Measurements from ENCODE around the gene RPTOR.

RPTOR gene

DNA sequence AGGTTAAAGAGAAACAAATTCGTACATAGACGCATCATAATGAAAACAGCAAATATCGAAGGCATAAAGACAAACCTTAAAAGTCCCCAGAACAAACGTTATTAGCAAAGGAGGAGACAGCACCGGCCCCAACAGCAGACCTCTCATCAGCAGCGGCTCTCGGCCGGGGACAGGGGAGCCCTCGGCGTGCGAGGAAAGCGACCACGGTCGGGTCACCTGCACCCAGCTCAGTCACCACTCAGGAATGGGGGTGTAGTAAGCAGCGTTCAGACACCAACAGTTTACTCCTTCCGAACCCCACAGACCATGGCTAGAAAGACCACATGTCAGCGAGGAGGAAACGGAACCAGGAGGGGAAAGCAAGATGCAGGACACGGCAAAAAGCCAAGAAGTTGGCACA lies 337.7 kb downstream of the RPTOR start:
- Histone ChIP-seq H3K9me3 (ENCODE audit: insufficient read depth, low read length, severe bottlenecking) (no peaks in the 10 kb centered on the region), H3K4me2 (ENCODE audit: insufficient read depth, low read length) (no peak overlapping the region), H2AFZ (ENCODE audit: low read depth, low read length) (no peak overlapping the region), H3K27me3 (ENCODE audit: insufficient read depth, low read length, poor library complexity) (no peaks in the 10 kb centered on the region), H3K4me3 (ENCODE audit: low read depth in 1 of 2, low read length in 2 of 2) (no peak overlapping the region), H3K36me3 (ENCODE audit: insufficient read depth, low read length) (peaks cover 79% of the 10 kb centered on the region), H4K20me1 (ENCODE audit: insufficient read depth, low read length) (peaks cover 7% of the 10 kb centered on the region), H3K27ac (ENCODE audit: low read length) (no peak overlapping the region), H3K4me1 (ENCODE audit: insufficient read depth, low read length) (no peaks in the 10 kb centered on the region), H3K79me2 (ENCODE audit: insufficient read depth, low read length) (no peaks in the 10 kb centered on the region), H3K9ac (ENCODE audit: low read depth, low read length) (no peak overlapping the region)
- ATAC-seq (ENCODE audit: insufficient read depth, low read depth) (no peak), DNase-seq (no peak)
- TF ChIP-seq, protein P1, sequence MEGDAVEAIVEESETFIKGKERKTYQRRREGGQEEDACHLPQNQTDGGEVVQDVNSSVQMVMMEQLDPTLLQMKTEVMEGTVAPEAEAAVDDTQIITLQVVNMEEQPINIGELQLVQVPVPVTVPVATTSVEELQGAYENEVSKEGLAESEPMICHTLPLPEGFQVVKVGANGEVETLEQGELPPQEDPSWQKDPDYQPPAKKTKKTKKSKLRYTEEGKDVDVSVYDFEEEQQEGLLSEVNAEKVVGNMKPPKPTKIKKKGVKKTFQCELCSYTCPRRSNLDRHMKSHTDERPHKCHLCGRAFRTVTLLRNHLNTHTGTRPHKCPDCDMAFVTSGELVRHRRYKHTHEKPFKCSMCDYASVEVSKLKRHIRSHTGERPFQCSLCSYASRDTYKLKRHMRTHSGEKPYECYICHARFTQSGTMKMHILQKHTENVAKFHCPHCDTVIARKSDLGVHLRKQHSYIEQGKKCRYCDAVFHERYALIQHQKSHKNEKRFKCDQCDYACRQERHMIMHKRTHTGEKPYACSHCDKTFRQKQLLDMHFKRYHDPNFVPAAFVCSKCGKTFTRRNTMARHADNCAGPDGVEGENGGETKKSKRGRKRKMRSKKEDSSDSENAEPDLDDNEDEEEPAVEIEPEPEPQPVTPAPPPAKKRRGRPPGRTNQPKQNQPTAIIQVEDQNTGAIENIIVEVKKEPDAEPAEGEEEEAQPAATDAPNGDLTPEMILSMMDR (IDR thresholded peaks at IDR 0.05; ENCODE audit: borderline replicate concordance, extremely low read depth, low read length, poor library complexity, severe bottlenecking), result no peak
- TF ChIP-seq EZH2 (IDR thresholded peaks at IDR 0.05; ENCODE audit: borderline replicate concordance, low read depth, low read length, severe bottlenecking), result no peak

DNA sequence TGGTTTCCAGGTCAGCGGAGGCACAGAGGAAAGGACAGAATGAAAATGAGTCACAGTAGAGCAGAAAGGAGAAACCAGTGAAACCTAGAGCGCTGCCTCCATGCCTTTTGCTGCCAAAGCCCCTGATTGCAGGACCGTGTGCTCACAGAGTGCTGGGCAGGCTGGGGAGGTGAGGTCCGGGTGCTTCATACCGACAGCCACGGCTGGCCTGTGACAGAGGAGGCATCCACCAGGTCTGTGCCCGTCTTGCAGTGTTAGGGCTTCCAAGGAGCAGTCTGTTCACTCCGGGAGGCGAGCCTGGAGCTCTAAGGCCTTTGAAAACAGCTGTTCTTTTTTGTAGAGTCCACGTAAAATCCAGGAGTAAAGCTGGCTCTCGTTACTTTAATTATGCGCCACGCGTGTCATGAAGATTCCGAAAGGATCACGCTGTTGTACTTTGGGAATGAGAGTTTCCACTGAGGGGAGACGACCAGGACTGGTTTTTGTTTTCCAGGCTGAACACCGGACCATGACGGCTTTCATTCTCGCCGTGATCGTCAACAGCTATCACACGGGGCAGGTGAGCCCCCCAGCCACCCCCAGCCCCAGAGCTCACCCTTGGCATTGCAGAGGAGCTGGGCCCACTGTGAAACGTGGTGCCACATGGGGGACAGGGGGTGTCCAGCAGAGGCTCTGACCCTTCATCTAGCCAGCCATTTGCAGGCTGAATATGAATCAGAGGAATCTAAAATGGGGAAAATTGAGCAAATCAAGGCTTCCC lies 338.5 kb downstream of the RPTOR start:
- no peak overlapping the region for H2AFZ ChIP-seq (ENCODE audit: low read depth, low read length)
- peaks cover 4% of the 10 kb centered on the region for H4K20me1 ChIP-seq (ENCODE audit: insufficient read depth, low read length)
- DNase-seq, result no peak
- H3K4me1 ChIP-seq (ENCODE audit: insufficient read depth, low read length), result no peaks in the 10 kb centered on the region
- no peak overlapping the region for H3K9ac ChIP-seq (ENCODE audit: low read depth, low read length)
- peaks cover 73% of the 10 kb centered on the region for H3K36me3 ChIP-seq (ENCODE audit: insufficient read depth, low read length)
- H3K4me2 ChIP-seq (ENCODE audit: insufficient read depth, low read length), result no peak overlapping the region
- H3K4me3 ChIP-seq (ENCODE audit: low read depth in 1 of 2, low read length in 2 of 2), result no peak overlapping the region
- no peaks in the 10 kb centered on the region for H3K79me2 ChIP-seq (ENCODE audit: insufficient read depth, low read length)
- TF ChIP-seq, protein P1 (IDR thresholded peaks at IDR 0.05; ENCODE audit: borderline replicate concordance, extremely low read depth, low read length, poor library complexity, severe bottlenecking), result no peak
- TF ChIP-seq EZH2 (IDR thresholded peaks at IDR 0.05; ENCODE audit: borderline replicate concordance, low read depth, low read length, severe bottlenecking), result no peak
- H3K27me3 ChIP-seq (ENCODE audit: insufficient read depth, low read length, poor library complexity), result no peaks in the 10 kb centered on the region
- no peaks in the 10 kb centered on the region for H3K9me3 ChIP-seq (ENCODE audit: insufficient read depth, low read length, severe bottlenecking)
- no peak for ATAC-seq (ENCODE audit: insufficient read depth, low read depth)
- no peak overlapping the region for H3K27ac ChIP-seq (ENCODE audit: low read length)

DNA sequence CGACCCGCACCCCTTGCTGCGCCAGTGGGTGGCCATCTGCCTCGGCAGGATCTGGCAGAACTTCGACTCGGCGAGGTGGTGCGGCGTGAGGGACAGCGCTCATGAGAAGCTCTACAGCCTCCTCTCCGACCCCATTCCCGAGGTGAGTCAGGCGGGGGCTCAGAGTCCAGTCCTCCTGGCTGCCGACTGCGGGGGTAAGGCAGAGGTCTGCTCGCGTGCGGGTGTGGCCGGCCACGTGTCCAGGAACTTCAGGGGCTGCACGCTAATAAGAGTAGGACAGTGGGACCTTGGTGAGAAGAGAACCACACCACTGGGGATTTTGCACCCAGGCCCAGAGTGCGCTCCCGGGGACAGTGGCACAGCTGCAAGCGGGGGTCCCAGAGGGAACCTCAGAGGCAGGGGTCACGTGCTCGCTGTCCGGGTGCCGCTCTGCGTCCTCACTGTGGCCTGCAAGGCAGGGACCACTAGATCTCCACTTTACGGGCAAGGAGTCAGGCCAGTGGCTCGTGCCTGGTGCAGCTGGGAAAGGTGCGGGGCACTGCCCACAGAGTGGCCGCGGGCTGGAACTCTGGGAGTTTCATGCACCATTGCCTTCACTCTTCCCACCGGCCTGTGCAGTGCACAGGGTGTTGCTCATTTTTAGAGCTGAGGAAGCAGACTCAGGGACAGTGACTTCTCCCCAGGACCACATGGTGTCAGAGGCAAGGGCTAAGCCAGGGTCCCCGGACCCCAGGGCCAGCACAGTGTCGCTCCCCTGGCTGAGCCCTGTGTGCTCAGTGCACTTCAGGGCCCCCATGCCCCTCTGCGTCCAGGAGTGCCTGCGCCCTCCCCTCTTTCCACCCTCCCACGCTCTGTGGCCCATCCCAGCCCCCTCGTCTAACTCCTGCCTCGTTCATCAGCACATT lies 339.4 kb downstream of the RPTOR start:
- H3K36me3 ChIP-seq (ENCODE audit: insufficient read depth, low read length), result peaks cover 82% of the 10 kb centered on the region
- no peaks in the 10 kb centered on the region for H3K79me2 ChIP-seq (ENCODE audit: insufficient read depth, low read length)
- no peaks in the 10 kb centered on the region for H3K27me3 ChIP-seq (ENCODE audit: insufficient read depth, low read length, poor library complexity)
- H3K4me3 ChIP-seq (ENCODE audit: low read depth in 1 of 2, low read length in 2 of 2), result no peak overlapping the region
- DNase-seq (no peak), ATAC-seq (ENCODE audit: insufficient read depth, low read depth) (no peak)
- no peak overlapping the region for H2AFZ ChIP-seq (ENCODE audit: low read depth, low read length)
- TF ChIP-seq, protein P1 (IDR thresholded peaks at IDR 0.05; ENCODE audit: borderline replicate concordance, extremely low read depth, low read length, poor library complexity, severe bottlenecking), result no peak
- TF ChIP-seq EZH2 (IDR thresholded peaks at IDR 0.05; ENCODE audit: borderline replicate concordance, low read depth, low read length, severe bottlenecking), result no peak
- H4K20me1 ChIP-seq (ENCODE audit: insufficient read depth, low read length), result peaks cover 4% of the 10 kb centered on the region
- H3K4me1 ChIP-seq (ENCODE audit: insufficient read depth, low read length), result no peaks in the 10 kb centered on the region
- H3K9ac ChIP-seq (ENCODE audit: low read depth, low read length), result no peak overlapping the region
- H3K9me3 ChIP-seq (ENCODE audit: insufficient read depth, low read length, severe bottlenecking), result no peaks in the 10 kb centered on the region
- H3K4me2 ChIP-seq (ENCODE audit: insufficient read depth, low read length), result no peak overlapping the region
- H3K27ac ChIP-seq (ENCODE audit: low read length), result no peak overlapping the region
